HTERT RPE-1 (cell line): ENCODE measurements around the gene CYRIA.

Source experiments
- in situ Hi-C: fragments of 300-500 bp; cut with MboI; formaldehyde crosslinking; loops from 4 replicates; pipeline ENCODE4 v1.14.3; 2020; ENCODE audit warnings: low sequenced_read_pairs

Gene CYRIA

GRCh38 chr2:16632598-16632997 is 33.0 kb downstream of the CYRIA start:
- in situ Hi-C loops: no loop called here

GRCh38 chr2:16630463-16630862 is 35.2 kb downstream of the CYRIA start:
- in situ Hi-C loops: no loop called here

DNA sequence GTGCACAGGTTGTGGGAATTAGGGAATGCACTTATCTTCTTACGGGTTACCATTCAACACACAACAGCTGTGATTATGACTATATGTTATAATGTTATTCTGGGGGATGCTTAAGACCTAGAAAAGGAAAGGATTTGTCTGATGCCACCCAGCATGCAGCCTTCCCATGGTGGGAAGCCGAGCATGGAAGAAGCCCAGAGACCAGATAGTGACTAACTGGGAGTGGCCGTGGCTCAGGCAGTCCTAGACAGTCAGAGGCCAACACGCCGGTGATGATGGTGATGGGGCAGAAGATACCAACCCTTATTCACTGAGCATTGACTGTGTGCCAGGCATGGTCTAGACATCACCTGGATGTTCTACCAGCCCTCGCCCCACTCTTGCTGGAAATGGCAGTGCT is 35.9 kb downstream of the CYRIA start:
- in situ Hi-C loops: no loop called here

- in situ Hi-C loops: no loop called here
These were observed 36.6 kb downstream of the CYRIA start for GRCh38 chr2:16629044-16629443.

- in situ Hi-C loops: no loop called here
These were observed 37.3 kb downstream of the CYRIA start for GRCh38 chr2:16628314-16628713.

- in situ Hi-C loops: no loop called here
These were observed 38.5 kb downstream of the CYRIA start for GRCh38 chr2:16626997-16627605.

DNA sequence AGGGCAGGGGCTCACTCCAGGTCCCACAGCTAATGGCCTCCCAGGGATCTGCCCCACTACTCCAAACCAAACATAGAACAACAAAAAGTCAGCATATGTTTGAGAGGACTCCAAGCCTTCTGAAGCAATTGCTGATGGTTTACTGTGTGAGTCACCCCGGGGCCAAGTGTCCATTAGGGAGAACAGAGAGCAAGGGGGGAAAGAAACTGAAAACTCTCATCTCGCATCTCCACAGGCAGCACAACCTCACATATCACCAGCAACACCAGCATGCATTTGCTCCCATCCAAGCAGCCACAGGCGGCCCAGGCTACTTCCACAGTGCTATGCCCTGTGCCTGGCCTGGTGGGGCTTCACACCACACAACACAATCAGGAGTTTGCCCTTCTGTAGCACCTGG is 39.1 kb downstream of the CYRIA start:
- in situ Hi-C loops: no loop called here

- in situ Hi-C loops: no loop called here
These were observed 39.9 kb downstream of the CYRIA start for GRCh38 chr2:16625759-16626158.

- in situ Hi-C loops: no loop called here
These were observed 40.4 kb downstream of the CYRIA start for GRCh38 chr2:16625201-16625729.

GRCh38 chr2:16624436-16624780 is 41.2 kb downstream of the CYRIA start:
- in situ Hi-C loops: no loop called here

GRCh38 chr2:16623564-16624435 is 41.8 kb downstream of the CYRIA start:
- in situ Hi-C loops: no loop called here

- in situ Hi-C loops: no loop called here
These were observed 42.6 kb downstream of the CYRIA start for GRCh38 chr2:16623031-16623430.

DNA sequence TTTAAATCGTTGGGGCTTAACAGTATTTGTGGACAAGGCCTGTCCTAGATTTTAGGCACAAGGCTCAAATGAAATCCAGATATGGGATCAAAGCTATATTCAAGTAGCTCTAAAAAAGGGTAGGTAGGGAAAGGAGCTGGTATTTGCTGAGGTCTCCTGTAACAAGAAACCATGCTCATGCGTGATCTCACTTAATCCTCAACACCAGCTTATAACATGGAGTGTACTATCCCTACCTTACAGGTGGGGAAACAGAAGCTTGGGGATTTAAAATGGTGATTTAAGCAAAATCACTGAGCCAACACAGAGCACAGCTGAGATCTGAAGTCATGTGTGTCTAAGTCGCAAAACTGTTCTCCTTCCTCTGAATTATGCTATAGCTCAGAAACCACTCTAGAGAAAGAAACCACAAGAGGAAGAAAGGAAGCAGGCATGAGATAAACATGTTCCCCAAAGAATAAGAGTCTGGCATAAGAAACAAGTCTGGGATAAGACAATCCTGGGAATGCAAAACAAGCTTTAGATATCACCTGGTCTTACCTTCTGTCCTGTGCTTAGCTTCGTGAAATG is 43.1 kb downstream of the CYRIA start:
- in situ Hi-C loops: no loop called here

GRCh38 chr2:16621316-16621715 is 44.3 kb downstream of the CYRIA start:
- in situ Hi-C loops: no loop called here

GRCh38 chr2:16620590-16620989 is 45.0 kb downstream of the CYRIA start:
- in situ Hi-C loops: no loop called here

DNA sequence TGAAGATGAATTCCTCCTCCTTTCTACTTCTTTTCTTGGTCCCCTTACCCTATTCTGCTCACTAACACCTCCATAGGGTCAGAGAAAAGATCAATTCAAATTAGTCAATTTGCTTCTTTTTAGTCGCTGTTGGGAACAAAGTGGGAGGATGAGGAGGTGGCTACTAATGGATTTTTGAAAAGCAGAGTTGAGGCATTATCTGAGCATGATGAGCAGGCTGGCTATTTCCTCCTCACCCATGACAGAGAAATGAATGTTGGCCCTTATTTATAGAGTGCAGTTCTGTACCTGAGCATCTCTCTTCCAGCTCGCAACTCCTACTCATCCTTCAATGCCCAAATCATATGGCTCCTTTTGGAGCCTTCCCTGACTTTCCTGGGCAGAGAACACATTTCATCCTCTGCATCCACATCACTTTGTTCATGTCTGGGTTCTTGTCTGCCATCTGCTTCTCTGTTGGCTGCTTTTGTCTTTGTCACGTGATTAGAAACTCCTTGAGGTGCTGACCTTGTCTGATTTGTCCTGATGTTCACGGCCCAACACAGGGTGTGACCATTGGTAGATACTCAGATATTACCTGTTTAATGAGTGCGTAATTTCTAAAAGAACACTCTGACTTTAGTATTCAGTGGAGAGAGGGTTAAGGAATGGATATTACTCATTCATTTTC is 45.9 kb downstream of the CYRIA start:
- in situ Hi-C loops: no loop called here

DNA sequence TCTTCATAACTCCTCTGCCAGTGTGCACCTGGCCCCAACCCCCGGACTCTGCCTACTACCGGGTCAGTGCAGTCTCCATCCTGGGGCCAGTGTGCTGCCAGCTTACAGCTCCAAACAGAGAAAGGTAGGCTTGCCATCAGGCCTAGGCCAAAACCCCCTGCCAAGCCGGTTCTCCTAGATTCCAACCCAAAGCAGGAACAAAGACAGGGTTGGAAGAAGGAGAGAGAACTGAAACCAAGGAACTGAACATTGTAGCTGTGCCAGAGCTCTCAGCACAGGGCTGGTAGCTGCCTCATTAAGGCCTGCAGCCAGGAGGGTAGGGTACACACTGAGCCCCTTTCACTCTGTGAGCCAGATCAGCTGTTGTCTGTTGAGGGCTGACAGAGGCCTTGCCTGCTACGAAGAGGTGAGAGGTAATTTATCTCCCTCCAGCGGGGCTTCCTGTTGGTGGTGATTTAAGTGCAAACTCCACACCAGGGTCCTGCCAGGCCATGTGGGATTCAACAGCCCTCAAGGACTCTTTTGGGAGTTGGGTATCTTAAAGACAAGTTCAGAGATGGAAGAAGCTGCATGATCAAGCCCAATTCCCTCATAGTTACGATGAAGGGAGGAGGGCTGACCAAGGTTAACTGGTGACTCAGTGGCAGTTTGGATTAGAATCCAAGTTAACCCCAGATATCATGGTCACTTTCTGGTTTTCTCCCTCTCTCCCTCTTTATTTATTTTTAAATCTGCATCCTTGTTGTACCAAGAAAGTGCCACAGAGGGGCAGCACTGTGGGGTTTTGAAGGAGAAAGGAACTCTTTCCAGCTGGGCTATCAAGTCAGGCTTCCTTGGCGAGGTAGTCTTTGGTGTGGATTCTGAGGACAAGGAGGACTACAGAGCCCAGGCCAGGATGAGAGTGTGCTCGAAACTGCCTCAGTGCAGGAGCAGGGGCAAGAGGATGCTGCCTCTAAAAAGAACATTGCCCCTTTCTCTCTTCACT is 48.1 kb downstream of the CYRIA start:
- in situ Hi-C loops: no loop called here
